GM23338 (cell line): Measurements from ENCODE around the gene SSH3. TPM values are rescaled to one million over a fixed set of nuclear protein-coding genes. Genes with fewer than 3 reads are reported as not detected.

Experiments
- ATAC-seq: fragments of 200-7000 bp; cut with Tn5 transposase; 3 replicates; pipeline ENCODE4 v1.9.1; 2020
- DNase-seq: peaks from one replicate; pipeline ENCODE4 v3.0.0-alpha.2; 2015; ENCODE audit warnings: low spot score
- H2AFZ ChIP-seq: fragments of 200-600 bp; sonication (generic); 2 replicates; pipeline ENCODE4 v1.8.0; 2016; ENCODE audit warnings: antibody characterized with exemption, mild to moderate bottlenecking, moderate library complexity
- H3F3A ChIP-seq: fragments of 200-600 bp; sonication (generic); replicated peaks from 2 replicates; pipeline ENCODE4 v1.8.0; 2017; ENCODE audit warnings: antibody characterized with exemption, mixed run types, low read depth
- H3K27ac ChIP-seq: fragments of 200-600 bp; sonication (generic); 2 replicates; pipeline ENCODE4 v1.6.1; 2016; ENCODE audit warnings: low read depth
- H3K27me3 ChIP-seq: fragments of 200-600 bp; sonication (generic); 2 replicates; pipeline ENCODE4 v1.8.0; 2016; ENCODE audit warnings: mild to moderate bottlenecking, mixed run types, moderate library complexity; ENCODE audit not compliant: insufficient read depth
- H3K36me3 ChIP-seq: fragments of 200-600 bp; sonication (generic); 2 replicates; pipeline ENCODE4 v1.8.0; 2016; ENCODE audit warnings: mild to moderate bottlenecking; ENCODE audit not compliant: insufficient read depth
- H3K4me1 ChIP-seq: fragments of 200-600 bp; sonication (generic); 2 replicates; pipeline ENCODE4 v1.8.0; 2016; ENCODE audit warnings: mild to moderate bottlenecking, moderate library complexity; ENCODE audit not compliant: insufficient read depth
- H3K4me2 ChIP-seq: fragments of 200-600 bp; sonication (generic); 2 replicates; pipeline ENCODE4 v1.7.1; 2017; ENCODE audit warnings: mixed run types
- H3K4me3 ChIP-seq: fragments of 200-600 bp; sonication (generic); 2 replicates; pipeline ENCODE4 v1.6.1; 2016; ENCODE audit warnings: mixed run types
- H3K79me2 ChIP-seq: fragments of 200-600 bp; sonication (generic); replicated peaks from 2 replicates; pipeline ENCODE4 v1.8.0; 2017; ENCODE audit warnings: mild to moderate bottlenecking; ENCODE audit not compliant: insufficient read depth
- H3K9me2 ChIP-seq: fragments of 200-600 bp; sonication (generic); 2 replicates; pipeline ENCODE4 v1.8.0; 2017; ENCODE audit not compliant: insufficient read depth
- H4K20me1 ChIP-seq: fragments of 200-600 bp; sonication (generic); replicated peaks from 2 replicates; pipeline ENCODE4 v1.8.0; 2017; ENCODE audit warnings: mild to moderate bottlenecking; ENCODE audit not compliant: insufficient read depth
- H3K27ac Mint-ChIP-seq: 2 replicates; pipeline ENCODE4 v1.8.0; 2020; ENCODE audit warnings: inconsistent platforms, mild to moderate bottlenecking, moderate library complexity, mixed read lengths
- H3K27me3 Mint-ChIP-seq: 3 replicates; pipeline ENCODE4 v1.8.0; 2022; ENCODE audit warnings: low read depth, mild to moderate bottlenecking, moderate library complexity, mixed read lengths, inconsistent platforms; ENCODE audit not compliant: insufficient read depth, poor library complexity
- H3K36me3 Mint-ChIP-seq: 3 replicates; pipeline ENCODE4 v1.8.0; 2021; ENCODE audit warnings: low read depth, mild to moderate bottlenecking, inconsistent platforms, moderate library complexity, mixed read lengths
- H3K4me1 Mint-ChIP-seq: 3 replicates; pipeline ENCODE4 v1.8.0; 2020; ENCODE audit warnings: mild to moderate bottlenecking, inconsistent platforms, mixed read lengths
- H3K4me3 Mint-ChIP-seq: 3 replicates; pipeline ENCODE4 v1.8.0; 2021; ENCODE audit warnings: moderate library complexity, mild to moderate bottlenecking, inconsistent platforms, mixed read lengths
- H3K9me3 Mint-ChIP-seq: 3 replicates; pipeline ENCODE4 v1.8.0; 2020; ENCODE audit warnings: moderate library complexity, mild to moderate bottlenecking, inconsistent platforms, mixed read lengths
- CREB1 ChIP-seq: fragments of 250-450 bp; sonication (Bioruptor Pico); IDR thresholded peaks from 2 replicates; pipeline ENCODE4 v1.5.0; 2020; ENCODE audit warnings: low read depth, mild to moderate bottlenecking, moderate library complexity
- EZH2 ChIP-seq: fragments of 200-600 bp; sonication (generic); IDR thresholded peaks from one replicate; pipeline ENCODE4 v1.8.0; 2017; ENCODE audit warnings: antibody characterized with exemption, mild to moderate bottlenecking, low read depth; ENCODE audit not compliant: unreplicated experiment
- POLR2AphosphoS5 ChIP-seq: IDR thresholded peaks from 2 replicates; pipeline ENCODE4 v1.6.1; 2016; ENCODE audit warnings: antibody characterized with exemption, low read depth
- REST ChIP-seq: IDR thresholded peaks from one replicate; pipeline ENCODE4 v1.6.1; 2018; ENCODE audit warnings: antibody characterized with exemption; ENCODE audit not compliant: unreplicated experiment
- STAT1 ChIP-seq: IDR thresholded peaks from one replicate; pipeline ENCODE4 v1.6.1; 2016; ENCODE audit warnings: antibody characterized with exemption; ENCODE audit not compliant: unreplicated experiment
- ZNF462 ChIP-seq: fragments of 250-450 bp; sonication (Bioruptor Pico); IDR thresholded peaks from 2 replicates; pipeline ENCODE4 v1.5.0; 2020; ENCODE audit warnings: mild to moderate bottlenecking, moderate library complexity
- polyA plus RNA-seq: library from polyadenylated mRNA; unstranded; fragments of >200 nt; fragmentation: Nextera tagmentation; extraction: Ambion mirVana; gene quantifications from 2 replicates; pipeline ENCODE4 v1.2.1, GENCODE V29; 2016
- total RNA-seq: library from RNA; depleted of rRNA; stranded (reverse); fragments of >200 nt; shearing (Covaris generic); gene quantifications from 2 replicates; pipeline ENCODE4 v1.2.3, GENCODE V29; 2014

SSH3 gene
- total and polyA plus RNA-seq, 2 experiments from 2014 or later: 17.8 to 40.0 TPM

- no peak for TF ChIP-seq ZNF462 (CRISPR knock-in tag)
- no peak for TF ChIP-seq STAT1
- no peak for TF ChIP-seq POLR2AphosphoS5
- no peak for TF ChIP-seq REST
Observed at GRCh38 chr11:67347964-67348749, 44.8 kb downstream of the SSH3 start (continued).

GRCh38 chr11:67349036-67349435, 45.7 kb downstream of the SSH3 start:
- no peak for ATAC-seq
- H3K27me3 ChIP-seq: no peaks in the 10 kb centered on the region
- TF ChIP-seq EZH2 (no peak), CREB1 (CRISPR knock-in tag) (no peak)

More at GRCh38 chr11:67349036-67349435, 45.7 kb downstream of the SSH3 start:
- Mint-ChIP-seq H3K36me3 (no peaks in the 10 kb centered on the region), H3K4me3 (no peak overlapping the region), H3K27ac (no peak overlapping the region), H3K27me3 (peaks cover 12% of the 10 kb centered on the region), H3K4me1 (peaks cover 19% of the 10 kb centered on the region), H3K9me3 (no peaks in the 10 kb centered on the region; the same call in 2 of the 3 replicates)
- Histone ChIP-seq H3K4me1 (peaks cover 2% of the 10 kb centered on the region), H3K36me3 (no peaks in the 10 kb centered on the region), H3F3A (0 out of 2 replicates have a peak, but pooled peaks cover 11% of the 10 kb centered on the region), H2AFZ (no peak overlapping the region), H3K79me2 (no peaks in the 10 kb centered on the region), H3K4me2 (no peak overlapping the region), H3K4me3 (no peak overlapping the region), H3K27ac (no peak overlapping the region), H3K9me2 (no peaks in the 10 kb centered on the region), H4K20me1 (no peaks in the 10 kb centered on the region; the same call in 1 of the 2 replicates)
- no peak for DNase-seq
